HepG2 (cell line): ENCODE measurements around the gene ARFGAP2.

Experiments
- CHD2 ChIP-seq: IDR thresholded peaks from 2 replicates; pipeline ENCODE4 v1.6.1; 2011; ENCODE audit warnings: low read depth, low read length, improper control_type of control experiment
- EP300 ChIP-seq, 3 experiments: sonication (generic) in 1 of 3; formaldehyde crosslinking in 1 of 3; IDR thresholded peaks; 2 replicates each; pipeline versions ENCODE4 v1.5.1 to v1.6.1; 2011 to 2020; ENCODE audit warnings: low read depth in 2 of 3, low read length in 2 of 3, borderline replicate concordance in 1 of 3, improper control_type of control experiment in 1 of 3, mild to moderate bottlenecking in 1 of 3, missing genetic modification reagents in 1 of 3, moderate library complexity in 1 of 3
- ETV6 ChIP-seq: sonication (generic); formaldehyde crosslinking; conservative IDR thresholded peaks from 2 replicates; pipeline ENCODE4 v1.4.0; 2020; ENCODE audit warnings: missing genetic modification reagents
- HDAC2 ChIP-seq: sonication (generic); formaldehyde crosslinking; IDR thresholded peaks from 2 replicates; pipeline ENCODE4 v1.4.0; 2020; ENCODE audit warnings: missing genetic modification reagents
- KDM1A ChIP-seq: IDR thresholded peaks from 2 replicates; pipeline ENCODE4 v1.6.1; 2016; ENCODE audit warnings: missing compliant biosample characterization
- SIN3A ChIP-seq: IDR thresholded peaks from 2 replicates; pipeline ENCODE4 v1.6.1; 2011; ENCODE audit warnings: low read depth, mild to moderate bottlenecking, control low read depth, low read length, borderline replicate concordance
- SMARCC2 ChIP-seq: fragments of 450-650 bp; IDR thresholded peaks from 2 replicates; pipeline ENCODE4 v1.6.1; 2017; ENCODE audit warnings: antibody characterized with exemption, mild to moderate bottlenecking
- SP1 ChIP-seq, 2 experiments: fragments of 450-650 bp in 1 of 2; sonication (generic) in 1 of 2; formaldehyde crosslinking in 1 of 2; IDR thresholded peaks; 2 replicates each; pipeline versions ENCODE4 v1.4.0 to v1.6.1; 2016 to 2020; ENCODE audit warnings: missing genetic modification reagents in 1 of 2
- TF ChIP-seq, protein P1 (sequence below): sonication (generic); formaldehyde crosslinking; IDR thresholded peaks from 2 replicates; pipeline ENCODE4 v1.5.0; 2020; ENCODE audit warnings: mild to moderate bottlenecking, missing genetic modification reagents, moderate library complexity
- TF ChIP-seq, protein P2 (sequence below): sonication (generic); formaldehyde crosslinking; IDR thresholded peaks from 2 replicates; pipeline ENCODE4 v1.8.1; 2022; ENCODE audit warnings: low read depth, mild to moderate bottlenecking, missing genetic modification reagents
- TF ChIP-seq, protein P3 (sequence below): sonication (generic); formaldehyde crosslinking; IDR thresholded peaks from 2 replicates; pipeline ENCODE4 v1.4.0; 2020; ENCODE audit warnings: missing genetic modification reagents
- TF ChIP-seq, protein P4 (sequence below): sonication (generic); formaldehyde crosslinking; IDR thresholded peaks from 2 replicates; pipeline ENCODE4 v1.4.0; 2020; ENCODE audit warnings: missing genetic modification reagents, mild to moderate bottlenecking, borderline replicate concordance
- TF ChIP-seq, protein P5 (sequence below): IDR thresholded peaks from 2 replicates; pipeline ENCODE4 v1.6.1; 2018; ENCODE audit warnings: missing genetic modification reagents, mild to moderate bottlenecking, missing compliant biosample characterization
- TF ChIP-seq, protein P6 (sequence below): sonication (generic); formaldehyde crosslinking; IDR thresholded peaks from 2 replicates; pipeline ENCODE4 v1.8.0; 2022; ENCODE audit warnings: low read depth, missing genetic modification reagents

DNA sequence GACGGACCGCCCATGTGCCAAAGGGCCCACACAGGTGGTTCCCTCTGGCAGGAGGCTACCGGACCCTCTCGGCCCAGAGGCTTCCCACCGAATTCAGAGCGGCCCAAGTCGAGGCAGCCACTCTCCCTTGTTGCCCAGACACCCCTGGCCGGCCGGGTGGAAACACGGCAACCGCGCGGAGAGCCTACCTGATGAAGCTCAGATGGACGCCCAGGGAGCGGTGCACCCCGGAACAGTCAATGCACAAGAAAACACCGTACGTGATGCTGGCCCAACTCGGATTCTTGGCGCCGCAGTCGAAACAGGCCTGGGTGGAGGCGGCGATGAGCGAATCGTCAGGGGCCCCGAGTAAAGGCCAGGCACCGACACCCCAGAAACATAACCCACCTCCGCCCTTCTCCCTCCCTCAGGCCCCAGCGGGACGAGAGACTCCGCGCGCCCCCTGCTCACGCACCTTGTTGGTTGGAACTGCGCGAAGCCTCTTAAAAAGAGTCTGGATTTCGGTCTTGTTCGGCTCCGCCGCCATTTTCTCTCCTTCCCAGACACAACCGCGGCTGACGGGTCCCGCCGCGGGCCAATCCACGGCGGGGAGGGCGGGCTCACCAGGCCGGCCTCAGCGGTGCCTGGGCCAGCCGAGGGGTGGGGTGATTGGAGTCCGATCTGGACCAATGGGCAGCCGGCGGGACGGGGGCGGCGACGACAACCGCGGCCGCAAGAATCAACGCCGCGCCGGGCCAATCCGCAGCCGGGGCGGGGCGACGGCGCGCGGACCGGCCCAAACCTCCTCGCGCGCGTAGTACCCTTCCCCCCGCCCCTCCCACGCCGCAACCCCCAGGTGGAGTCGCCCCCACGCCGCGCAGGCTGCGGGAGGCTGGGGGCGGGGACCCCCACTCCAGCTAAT, at the start of gene ARFGAP2:
- TF ChIP-seq CHD2 (no peak), KDM1A (no peak), ETV6 (CRISPR knock-in tag) (no peak), EP300 (IDR thresholded peaks at IDR 0.05; ENCODE audit: low read depth in 2 of 2, low read length in 2 of 2) (no peak), EP300 (CRISPR knock-in tag; IDR thresholded peaks at IDR 0.05; ENCODE audit: borderline replicate concordance) (no peak; the same call in 1 of the 2 replicates), SMARCC2 (no peak), SP1 (IDR thresholded peaks at IDR 0.05) (no peak), SP1 (CRISPR knock-in tag; IDR thresholded peaks at IDR 0.05) (peak; percentile 63), HDAC2 (CRISPR knock-in tag) (no peak; the same call in 1 of the 2 replicates), SIN3A (peak; percentile 28; the same call in 1 of the 2 replicates)
- TF ChIP-seq, protein P1, sequence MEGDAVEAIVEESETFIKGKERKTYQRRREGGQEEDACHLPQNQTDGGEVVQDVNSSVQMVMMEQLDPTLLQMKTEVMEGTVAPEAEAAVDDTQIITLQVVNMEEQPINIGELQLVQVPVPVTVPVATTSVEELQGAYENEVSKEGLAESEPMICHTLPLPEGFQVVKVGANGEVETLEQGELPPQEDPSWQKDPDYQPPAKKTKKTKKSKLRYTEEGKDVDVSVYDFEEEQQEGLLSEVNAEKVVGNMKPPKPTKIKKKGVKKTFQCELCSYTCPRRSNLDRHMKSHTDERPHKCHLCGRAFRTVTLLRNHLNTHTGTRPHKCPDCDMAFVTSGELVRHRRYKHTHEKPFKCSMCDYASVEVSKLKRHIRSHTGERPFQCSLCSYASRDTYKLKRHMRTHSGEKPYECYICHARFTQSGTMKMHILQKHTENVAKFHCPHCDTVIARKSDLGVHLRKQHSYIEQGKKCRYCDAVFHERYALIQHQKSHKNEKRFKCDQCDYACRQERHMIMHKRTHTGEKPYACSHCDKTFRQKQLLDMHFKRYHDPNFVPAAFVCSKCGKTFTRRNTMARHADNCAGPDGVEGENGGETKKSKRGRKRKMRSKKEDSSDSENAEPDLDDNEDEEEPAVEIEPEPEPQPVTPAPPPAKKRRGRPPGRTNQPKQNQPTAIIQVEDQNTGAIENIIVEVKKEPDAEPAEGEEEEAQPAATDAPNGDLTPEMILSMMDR (CRISPR knock-in tag), result no peak
- TF ChIP-seq, protein P2, sequence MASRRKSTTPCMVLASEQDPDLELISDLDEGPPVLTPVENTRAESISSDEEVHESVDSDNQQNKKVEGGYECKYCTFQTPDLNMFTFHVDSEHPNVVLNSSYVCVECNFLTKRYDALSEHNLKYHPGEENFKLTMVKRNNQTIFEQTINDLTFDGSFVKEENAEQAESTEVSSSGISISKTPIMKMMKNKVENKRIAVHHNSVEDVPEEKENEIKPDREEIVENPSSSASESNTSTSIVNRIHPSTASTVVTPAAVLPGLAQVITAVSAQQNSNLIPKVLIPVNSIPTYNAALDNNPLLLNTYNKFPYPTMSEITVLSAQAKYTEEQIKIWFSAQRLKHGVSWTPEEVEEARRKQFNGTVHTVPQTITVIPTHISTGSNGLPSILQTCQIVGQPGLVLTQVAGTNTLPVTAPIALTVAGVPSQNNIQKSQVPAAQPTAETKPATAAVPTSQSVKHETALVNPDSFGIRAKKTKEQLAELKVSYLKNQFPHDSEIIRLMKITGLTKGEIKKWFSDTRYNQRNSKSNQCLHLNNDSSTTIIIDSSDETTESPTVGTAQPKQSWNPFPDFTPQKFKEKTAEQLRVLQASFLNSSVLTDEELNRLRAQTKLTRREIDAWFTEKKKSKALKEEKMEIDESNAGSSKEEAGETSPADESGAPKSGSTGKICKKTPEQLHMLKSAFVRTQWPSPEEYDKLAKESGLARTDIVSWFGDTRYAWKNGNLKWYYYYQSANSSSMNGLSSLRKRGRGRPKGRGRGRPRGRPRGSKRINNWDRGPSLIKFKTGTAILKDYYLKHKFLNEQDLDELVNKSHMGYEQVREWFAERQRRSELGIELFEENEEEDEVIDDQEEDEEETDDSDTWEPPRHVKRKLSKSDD, result 0 out of 2 replicates have a peak, but pooled peaks have one; percentile 21
- TF ChIP-seq, protein P3, sequence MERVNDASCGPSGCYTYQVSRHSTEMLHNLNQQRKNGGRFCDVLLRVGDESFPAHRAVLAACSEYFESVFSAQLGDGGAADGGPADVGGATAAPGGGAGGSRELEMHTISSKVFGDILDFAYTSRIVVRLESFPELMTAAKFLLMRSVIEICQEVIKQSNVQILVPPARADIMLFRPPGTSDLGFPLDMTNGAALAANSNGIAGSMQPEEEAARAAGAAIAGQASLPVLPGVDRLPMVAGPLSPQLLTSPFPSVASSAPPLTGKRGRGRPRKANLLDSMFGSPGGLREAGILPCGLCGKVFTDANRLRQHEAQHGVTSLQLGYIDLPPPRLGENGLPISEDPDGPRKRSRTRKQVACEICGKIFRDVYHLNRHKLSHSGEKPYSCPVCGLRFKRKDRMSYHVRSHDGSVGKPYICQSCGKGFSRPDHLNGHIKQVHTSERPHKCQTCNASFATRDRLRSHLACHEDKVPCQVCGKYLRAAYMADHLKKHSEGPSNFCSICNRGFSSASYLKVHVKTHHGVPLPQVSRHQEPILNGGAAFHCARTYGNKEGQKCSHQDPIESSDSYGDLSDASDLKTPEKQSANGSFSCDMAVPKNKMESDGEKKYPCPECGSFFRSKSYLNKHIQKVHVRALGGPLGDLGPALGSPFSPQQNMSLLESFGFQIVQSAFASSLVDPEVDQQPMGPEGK (CRISPR knock-in tag), result peak; percentile 59; the same call in 1 of the 2 replicates
- TF ChIP-seq, protein P4, sequence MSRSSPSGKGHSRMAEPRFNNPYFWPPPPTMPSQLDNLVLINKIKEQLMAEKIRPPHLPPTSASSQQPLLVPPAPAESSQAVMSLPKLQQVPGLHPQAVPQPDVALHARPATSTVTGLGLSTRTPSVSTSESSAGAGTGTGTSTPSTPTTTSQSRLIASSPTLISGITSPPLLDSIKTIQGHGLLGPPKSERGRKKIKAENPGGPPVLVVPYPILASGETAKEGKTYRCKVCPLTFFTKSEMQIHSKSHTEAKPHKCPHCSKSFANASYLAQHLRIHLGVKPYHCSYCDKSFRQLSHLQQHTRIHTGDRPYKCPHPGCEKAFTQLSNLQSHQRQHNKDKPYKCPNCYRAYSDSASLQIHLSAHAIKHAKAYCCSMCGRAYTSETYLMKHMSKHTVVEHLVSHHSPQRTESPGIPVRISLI (CRISPR knock-in tag), result 0 out of 2 replicates have a peak, but pooled peaks have one; percentile 7
- TF ChIP-seq, protein P5, sequence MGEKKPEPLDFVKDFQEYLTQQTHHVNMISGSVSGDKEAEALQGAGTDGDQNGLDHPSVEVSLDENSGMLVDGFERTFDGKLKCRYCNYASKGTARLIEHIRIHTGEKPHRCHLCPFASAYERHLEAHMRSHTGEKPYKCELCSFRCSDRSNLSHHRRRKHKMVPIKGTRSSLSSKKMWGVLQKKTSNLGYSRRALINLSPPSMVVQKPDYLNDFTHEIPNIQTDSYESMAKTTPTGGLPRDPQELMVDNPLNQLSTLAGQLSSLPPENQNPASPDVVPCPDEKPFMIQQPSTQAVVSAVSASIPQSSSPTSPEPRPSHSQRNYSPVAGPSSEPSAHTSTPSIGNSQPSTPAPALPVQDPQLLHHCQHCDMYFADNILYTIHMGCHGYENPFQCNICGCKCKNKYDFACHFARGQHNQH (CRISPR knock-in tag), result 0 out of 2 replicates have a peak, but pooled peaks have one; percentile 54
- TF ChIP-seq, protein P6, sequence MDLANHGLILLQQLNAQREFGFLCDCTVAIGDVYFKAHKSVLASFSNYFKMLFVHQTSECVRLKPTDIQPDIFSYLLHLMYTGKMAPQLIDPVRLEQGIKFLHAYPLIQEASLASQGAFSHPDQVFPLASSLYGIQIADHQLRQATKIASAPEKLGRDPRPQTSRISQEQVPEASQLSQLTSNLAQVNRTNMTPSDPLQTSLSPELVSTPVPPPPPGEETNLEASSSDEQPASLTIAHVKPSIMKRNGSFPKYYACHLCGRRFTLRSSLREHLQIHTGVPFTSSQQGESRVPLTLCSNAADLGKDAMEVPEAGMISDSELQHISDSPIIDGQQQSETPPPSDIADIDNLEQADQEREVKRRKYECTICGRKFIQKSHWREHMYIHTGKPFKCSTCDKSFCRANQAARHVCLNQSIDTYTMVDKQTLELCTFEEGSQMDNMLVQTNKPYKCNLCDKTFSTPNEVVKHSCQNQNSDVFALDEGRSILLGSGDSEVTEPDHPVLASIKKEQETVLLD (CRISPR knock-in tag), result no peak
